Measurements from ENCODE around the gene CFAP157. TPM values are rescaled to one million over a fixed set of nuclear protein-coding genes. Genes with fewer than 3 reads are reported as not detected.

Gene CFAP157
- total RNA-seq, 4 donors from 2014 or later: 0.27 TPM; not detected in 3

- no peak for TF ChIP-seq POLR2A (IDR thresholded peaks at IDR 0.05)
- no peak for TF ChIP-seq CTCF (IDR thresholded peaks at IDR 0.05)
- peaks cover 0 to 8% (median 0%) of the 10 kb centered on the region in 3 donors for H3K36me3 ChIP-seq
- no peaks in the 10 kb centered on the region for H3K4me1 ChIP-seq
- no peak overlapping the region for H3K27ac ChIP-seq
- no peak overlapping the region for H3K4me3 ChIP-seq
- DNase-seq: no peak
- no peaks in the 10 kb centered on the region for H3K27me3 ChIP-seq
- no peaks in the 10 kb centered on the region for H3K9me3 ChIP-seq
Observed at GRCh38 chr9:127693143-127693542, 13.6 kb upstream of the CFAP157 start.

- Histone ChIP-seq H3K4me1 (no peaks in the 10 kb centered on the region), H3K27ac (no peak overlapping the region), H3K27me3 (no peaks in the 10 kb centered on the region), H3K4me3 (no peak overlapping the region), H3K9me3 (no peaks in the 10 kb centered on the region), H3K36me3 (peaks cover 0 to 8% (median 0%) of the 10 kb centered on the region in 3 donors)
- no peak for DNase-seq
- TF ChIP-seq CTCF (IDR thresholded peaks at IDR 0.05): no peak
- no peak for TF ChIP-seq POLR2A (IDR thresholded peaks at IDR 0.05)
Observed at GRCh38 chr9:127693697-127694096, 13.1 kb upstream of the CFAP157 start.

- no peaks in the 10 kb centered on the region for H3K9me3 ChIP-seq
- H3K4me3 ChIP-seq: no peak overlapping the region
- no peak for TF ChIP-seq POLR2A (IDR thresholded peaks at IDR 0.05)
- no peak for TF ChIP-seq CTCF (IDR thresholded peaks at IDR 0.05)
- no peak overlapping the region for H3K27ac ChIP-seq
- H3K4me1 ChIP-seq: no peaks in the 10 kb centered on the region
- peaks cover 0 to 8% (median 0%) of the 10 kb centered on the region in 3 donors for H3K36me3 ChIP-seq
- no peak for DNase-seq
- no peaks in the 10 kb centered on the region for H3K27me3 ChIP-seq
Observed at GRCh38 chr9:127694890-127695720, 11.7 kb upstream of the CFAP157 start.

- H3K36me3 ChIP-seq: no peaks in the 10 kb centered on the region
- H3K27ac ChIP-seq: no peak overlapping the region
- no peak overlapping the region for H3K4me3 ChIP-seq
- H3K9me3 ChIP-seq: no peaks in the 10 kb centered on the region
- H3K4me1 ChIP-seq: no peaks in the 10 kb centered on the region
- TF ChIP-seq POLR2A (IDR thresholded peaks at IDR 0.05): no peak
- TF ChIP-seq CTCF (IDR thresholded peaks at IDR 0.05): no peak
- no peaks in the 10 kb centered on the region for H3K27me3 ChIP-seq
- DNase-seq: no peak
Observed at GRCh38 chr9:127697575-127697974, 9.2 kb upstream of the CFAP157 start.

GRCh38 chr9:127698386-127698785 lies 8.4 kb upstream of the CFAP157 start:
- Histone ChIP-seq H3K27ac (no peak overlapping the region), H3K4me3 (no peak overlapping the region), H3K4me1 (no peaks in the 10 kb centered on the region), H3K9me3 (no peaks in the 10 kb centered on the region), H3K36me3 (no peaks in the 10 kb centered on the region), H3K27me3 (no peaks in the 10 kb centered on the region)
- TF ChIP-seq CTCF (IDR thresholded peaks at IDR 0.05) (no peak), POLR2A (IDR thresholded peaks at IDR 0.05) (no peak)
- no peak for DNase-seq

Data from Peyer's patch (tissue), 4 donors.